Mammary epithelial cell (primary cell): ENCODE measurements around the gene DNAJC25.

Source experiments
- CTCF ChIP-seq, 2 donors: IDR thresholded peaks in 1 of 2; conservative IDR thresholded peaks in 1 of 2; 2 replicates each; pipeline ENCODE4 v1.5.1; 2011 to 2012; ENCODE audit warnings: inconsistent platforms in 2 of 2, low read length in 2 of 2, mild to moderate bottlenecking in 2 of 2, control low read depth in 1 of 2, low read depth in 1 of 2; ENCODE audit not compliant: insufficient read depth in 1 of 2; ENCODE audit errors: extremely low read depth in 1 of 2
- EZH2 ChIP-seq: IDR thresholded peaks from 2 replicates; pipeline ENCODE4 v1.6.1; 2012; ENCODE audit warnings: low read length, inconsistent platforms, borderline replicate concordance

- TF ChIP-seq CTCF (conservative IDR thresholded peaks at IDR 0.05 in 1 of 2, IDR thresholded peaks at IDR 0.05 in 1 of 2; ENCODE audit: extremely low read depth in 1 of 2, insufficient read depth in 1 of 2, low read depth in 1 of 2, low read length in 2 of 2) (no peak), EZH2 (no peak)
Measured at GRCh38 chr9:111601237-111602018, 29.7 kb upstream of the DNAJC25 start.
